Endodermal cell (in vitro differentiated cells): ENCODE results near the gene TULP4. TPM values are rescaled to one million over a fixed set of nuclear protein-coding genes. Genes with fewer than 3 reads are reported as not detected.

ENCODE experiments used
- DNase-seq: peaks from one replicate; pipeline ENCODE4 v3.0.0-alpha.2; 2017
- H3K27ac ChIP-seq: 2 replicates; pipeline ENCODE4 v1.5.1; 2013; ENCODE audit warnings: mild to moderate bottlenecking, low read depth, low read length, moderate library complexity
- H3K27me3 ChIP-seq: 2 replicates; pipeline ENCODE4 v1.6.1; 2013; ENCODE audit warnings: mild to moderate bottlenecking, low read length, moderate library complexity; ENCODE audit not compliant: insufficient read depth, control insufficient read depth, poor library complexity, severe bottlenecking
- H3K36me3 ChIP-seq: 2 replicates; pipeline ENCODE4 v1.7.0; 2013; ENCODE audit warnings: mild to moderate bottlenecking, low read length, moderate library complexity; ENCODE audit not compliant: control insufficient read depth, insufficient read depth
- H3K4me1 ChIP-seq: one replicate; pipeline ENCODE4 v1.7.0; 2013; ENCODE audit warnings: low read length; ENCODE audit not compliant: control insufficient read depth, insufficient read depth
- H3K4me3 ChIP-seq: 2 replicates; pipeline ENCODE4 v1.5.1; 2013; ENCODE audit warnings: mild to moderate bottlenecking, low read length, moderate library complexity
- H3K9ac ChIP-seq: 2 replicates; pipeline ENCODE4 v1.6.1; 2013; ENCODE audit warnings: mild to moderate bottlenecking, low read length, moderate library complexity; ENCODE audit not compliant: poor library complexity, severe bottlenecking; ENCODE audit errors: extremely low read depth
- H3K9me3 ChIP-seq: 2 replicates; pipeline ENCODE4 v1.6.1; 2013; ENCODE audit warnings: mild to moderate bottlenecking, low read length, moderate library complexity; ENCODE audit not compliant: control insufficient read depth
- H3K27ac Mint-ChIP-seq: 2 replicates; pipeline ENCODE4 v1.8.0; 2020; ENCODE audit warnings: mixed read lengths
- H3K27me3 Mint-ChIP-seq: 2 replicates; pipeline ENCODE4 v1.8.0; 2021; ENCODE audit warnings: mild to moderate bottlenecking, mixed read lengths; ENCODE audit not compliant: insufficient read depth
- H3K36me3 Mint-ChIP-seq: 2 replicates; pipeline ENCODE4 v1.8.0; 2020; ENCODE audit warnings: low read depth, mixed read lengths
- H3K4me1 Mint-ChIP-seq: 2 replicates; pipeline ENCODE4 v1.8.0; 2020; ENCODE audit warnings: mixed read lengths
- H3K4me3 Mint-ChIP-seq: 2 replicates; pipeline ENCODE4 v1.8.0; 2020; ENCODE audit warnings: mild to moderate bottlenecking, moderate library complexity, mixed read lengths
- H3K9me3 Mint-ChIP-seq: 2 replicates; pipeline ENCODE4 v1.8.0; 2020; ENCODE audit warnings: mild to moderate bottlenecking, mixed read lengths
- WGBS, 2 experiments: methylation state at CpG; one replicate each; pipeline versions ENCODE4 v1.1.5 to v1.1.7; 2013; ENCODE audit warnings: missing lambda C conversion rate in 2 of 2, mixed read lengths in 1 of 2; ENCODE audit not compliant: insufficient coverage in 1 of 2, insufficient read length in 1 of 2; 5-methylcytosine and 5-hydroxymethylcytosine counted together
- total RNA-seq, 2 donors: library from RNA; stranded (reverse); fragmentation: NEBNext Ultra II Directional in 1 of 2; extraction: Animal tissue kit (Norgen Biotek cat#: 25700) in 1 of 2; gene quantifications; 2 replicates in 1 of 2; 3 replicates in 1 of 2; pipeline ENCODE4 v1.2.1, GENCODE V29; 2021
- TF ChIP-seq, protein P1 (sequence below): fragments of 200-600 bp; sonication (generic); conservative IDR thresholded peaks from 2 replicates; pipeline ENCODE4 v1.5.0; 2021; ENCODE audit warnings: antibody characterized with exemption, mild to moderate bottlenecking

Gene TULP4
- total RNA-seq, 2 donors from 2014 or later = 102 to 103 TPM

DNA sequence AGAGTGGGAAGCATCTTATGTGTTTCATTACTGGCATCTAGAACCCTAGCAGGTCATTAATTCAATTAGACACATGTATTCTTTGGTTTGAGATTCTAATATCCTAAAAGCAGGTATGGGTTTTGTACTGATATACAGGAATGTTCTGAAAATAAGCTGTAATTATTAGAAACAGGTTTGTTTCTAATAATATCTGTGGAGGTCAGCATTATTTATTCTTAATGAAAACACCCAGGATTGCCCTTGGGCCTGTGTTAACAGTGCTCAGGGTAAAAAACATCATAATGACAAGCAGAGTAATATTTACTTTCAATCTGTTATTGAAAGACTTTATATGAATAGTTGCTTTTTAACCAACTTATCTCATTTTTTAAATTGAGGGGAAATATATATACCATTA, 8.0 kb upstream of the TULP4 start:
- Histone ChIP-seq H3K36me3 (peaks cover 34% of the 10 kb centered on the region), H3K27me3 (no peaks in the 10 kb centered on the region), H3K9me3 (peaks cover 27% of the 10 kb centered on the region), H3K4me3 (no peak overlapping the region), H3K27ac (no peak overlapping the region), H3K4me1 (no peaks in the 10 kb centered on the region), H3K9ac (no peak overlapping the region)
- peaks cover 56% of the 10 kb centered on the region for H3K36me3 Mint-ChIP-seq
- H3K27ac Mint-ChIP-seq = no peak overlapping the region
- TF ChIP-seq, protein P1, sequence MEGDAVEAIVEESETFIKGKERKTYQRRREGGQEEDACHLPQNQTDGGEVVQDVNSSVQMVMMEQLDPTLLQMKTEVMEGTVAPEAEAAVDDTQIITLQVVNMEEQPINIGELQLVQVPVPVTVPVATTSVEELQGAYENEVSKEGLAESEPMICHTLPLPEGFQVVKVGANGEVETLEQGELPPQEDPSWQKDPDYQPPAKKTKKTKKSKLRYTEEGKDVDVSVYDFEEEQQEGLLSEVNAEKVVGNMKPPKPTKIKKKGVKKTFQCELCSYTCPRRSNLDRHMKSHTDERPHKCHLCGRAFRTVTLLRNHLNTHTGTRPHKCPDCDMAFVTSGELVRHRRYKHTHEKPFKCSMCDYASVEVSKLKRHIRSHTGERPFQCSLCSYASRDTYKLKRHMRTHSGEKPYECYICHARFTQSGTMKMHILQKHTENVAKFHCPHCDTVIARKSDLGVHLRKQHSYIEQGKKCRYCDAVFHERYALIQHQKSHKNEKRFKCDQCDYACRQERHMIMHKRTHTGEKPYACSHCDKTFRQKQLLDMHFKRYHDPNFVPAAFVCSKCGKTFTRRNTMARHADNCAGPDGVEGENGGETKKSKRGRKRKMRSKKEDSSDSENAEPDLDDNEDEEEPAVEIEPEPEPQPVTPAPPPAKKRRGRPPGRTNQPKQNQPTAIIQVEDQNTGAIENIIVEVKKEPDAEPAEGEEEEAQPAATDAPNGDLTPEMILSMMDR = no peak
- H3K9me3 Mint-ChIP-seq = peaks cover 30% of the 10 kb centered on the region
- no peak for DNase-seq
- no peak overlapping the region for H3K4me3 Mint-ChIP-seq
- H3K27me3 Mint-ChIP-seq = no peaks in the 10 kb centered on the region
- H3K4me1 Mint-ChIP-seq = no peaks in the 10 kb centered on the region

DNA sequence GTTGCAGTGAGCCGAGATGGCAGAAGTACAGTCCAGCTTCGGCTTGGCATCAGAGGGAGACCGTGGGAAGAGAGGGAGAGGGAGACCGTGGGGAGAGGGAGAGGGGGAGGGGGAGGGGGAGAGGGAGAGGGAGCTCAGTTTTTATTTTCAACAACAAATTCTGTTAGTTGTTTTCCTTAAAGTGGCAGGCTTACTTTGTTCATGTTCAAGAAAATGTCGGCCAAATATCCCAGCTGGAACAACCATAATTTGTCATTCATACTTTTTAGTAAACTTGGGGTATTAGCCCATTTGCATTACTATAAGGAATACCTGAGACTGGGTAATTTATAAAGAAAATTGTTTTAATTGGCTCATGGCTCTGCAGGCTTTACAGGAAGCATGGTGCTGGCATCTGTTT, 2.5 kb upstream of the TULP4 start:
- Histone ChIP-seq H3K9me3 (peaks cover 72% of the 10 kb centered on the region), H3K27me3 (no peaks in the 10 kb centered on the region), H3K27ac (no peak overlapping the region), H3K9ac (no peak overlapping the region), H3K4me1 (no peaks in the 10 kb centered on the region), H3K4me3 (no peak overlapping the region), H3K36me3 (peaks cover 55% of the 10 kb centered on the region)
- DNase-seq = no peak
- H3K4me3 Mint-ChIP-seq = no peak overlapping the region
- TF ChIP-seq, protein P1 = no peak
- peaks cover 74% of the 10 kb centered on the region for H3K36me3 Mint-ChIP-seq
- H3K27me3 Mint-ChIP-seq = no peaks in the 10 kb centered on the region
- 94% methylated on average over 1 of the region's 5 CpGs; no CpG with 5 or more reads in 1 of the 2 experiments for WGBS, 2 experiments
- H3K27ac Mint-ChIP-seq = no peak overlapping the region
- H3K4me1 Mint-ChIP-seq = no peaks in the 10 kb centered on the region
- H3K9me3 Mint-ChIP-seq = peaks cover 43% of the 10 kb centered on the region

DNA sequence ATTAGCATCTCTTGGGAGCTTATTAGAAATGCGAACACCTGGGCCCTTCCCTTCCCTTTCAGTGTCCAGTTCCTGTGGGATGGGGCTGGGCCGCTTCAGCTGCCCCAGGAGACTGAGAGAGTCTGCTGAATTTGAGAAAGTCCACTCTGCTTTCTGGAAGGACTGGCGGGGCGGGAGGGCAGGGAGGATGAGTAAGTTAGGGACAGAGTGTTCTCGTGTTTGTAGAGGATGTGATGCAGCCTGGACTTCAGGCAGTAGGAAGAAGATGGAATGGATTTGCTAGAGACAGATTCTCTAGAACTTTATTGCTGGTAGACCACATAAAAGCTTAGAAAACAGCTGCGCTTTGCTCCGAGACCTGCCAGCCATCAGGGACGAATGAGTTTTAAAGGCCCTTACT, 1.1 kb upstream of the TULP4 start:
- H3K27me3 Mint-ChIP-seq = no peaks in the 10 kb centered on the region
- H3K9me3 Mint-ChIP-seq = peaks cover 51% of the 10 kb centered on the region
- TF ChIP-seq, protein P1 = no peak
- H3K36me3 Mint-ChIP-seq = peaks cover 79% of the 10 kb centered on the region
- H3K9ac ChIP-seq = no peak overlapping the region
- no peak overlapping the region for H3K4me3 ChIP-seq
- peaks cover 69% of the 10 kb centered on the region for H3K36me3 ChIP-seq
- peaks cover 74% of the 10 kb centered on the region for H3K9me3 ChIP-seq
- no peak overlapping the region for H3K4me3 Mint-ChIP-seq
- no peaks in the 10 kb centered on the region for H3K4me1 Mint-ChIP-seq
- H3K27ac Mint-ChIP-seq = no peak overlapping the region
- no peaks in the 10 kb centered on the region for H3K27me3 ChIP-seq
- H3K4me1 ChIP-seq = no peaks in the 10 kb centered on the region
- H3K27ac ChIP-seq = no peak overlapping the region
- 71 to 93% methylated on average over 5 to 8 of the region's 8 CpGs for WGBS, 2 experiments
- no peak for DNase-seq
